Thyroid gland (tissue), 4 donors: Measurements from ENCODE around the gene ATP6AP1.

ENCODE experiments used
- CTCF ChIP-seq, 6 experiments: fragments of 200-600 bp in 3 of 6; fragments of 450-650 bp in 3 of 6; sonication (generic) in 3 of 6; IDR thresholded peaks; one replicate each; pipeline ENCODE4 v1.5.1; 2016 to 2019; ENCODE audit warnings: antibody characterized with exemption in 6 of 6, mild to moderate bottlenecking in 2 of 6, inconsistent platforms in 1 of 6, moderate library complexity in 1 of 6
- POLR2A ChIP-seq, 2 donors: fragments of 450-650 bp; IDR thresholded peaks; one replicate each; pipeline ENCODE4 v1.6.1; 2017; ENCODE audit warnings: antibody characterized with exemption in 2 of 2, mild to moderate bottlenecking in 2 of 2, moderate library complexity in 1 of 2

GRCh38 chrX:154426916-154427770 lies 1.3 kb upstream of the ATP6AP1 start:
- TF ChIP-seq CTCF (IDR thresholded peaks at IDR 0.05): no peak
- TF ChIP-seq POLR2A (IDR thresholded peaks at IDR 0.05): no peak
